H9 (cell line): ENCODE data around the gene VSTM2L. TPM values are rescaled to one million over a fixed set of nuclear protein-coding genes. Genes with fewer than 3 reads are reported as not detected.

Experiments
- DNase-seq: peaks from one replicate; pipeline ENCODE4 v3.0.0-alpha.2; 2017
- H2AFZ ChIP-seq: one replicate; pipeline ENCODE4 v1.6.1; 2013; ENCODE audit warnings: mild to moderate bottlenecking, low read length, control low read depth, moderate library complexity
- H2AK5ac ChIP-seq: 2 replicates; pipeline ENCODE4 v1.6.1; 2013; ENCODE audit warnings: low read length, control low read depth, mixed read lengths; ENCODE audit not compliant: insufficient read length
- H2BK120ac ChIP-seq: one replicate; pipeline ENCODE4 v1.6.1; 2013; ENCODE audit warnings: low read depth, mild to moderate bottlenecking, low read length, control low read depth, inconsistent platforms; ENCODE audit not compliant: poor library complexity, severe bottlenecking
- H2BK12ac ChIP-seq: 2 replicates; pipeline ENCODE4 v1.6.1; 2013; ENCODE audit warnings: low read length, control low read depth, mixed read lengths, low read depth; ENCODE audit not compliant: insufficient read length
- H2BK15ac ChIP-seq: 2 replicates; pipeline ENCODE4 v1.6.1; 2013; ENCODE audit warnings: low read depth, low read length, control low read depth
- H2BK20ac ChIP-seq: one replicate; pipeline ENCODE4 v1.6.1; 2013; ENCODE audit warnings: low read depth, mild to moderate bottlenecking, low read length, control low read depth, inconsistent platforms; ENCODE audit not compliant: poor library complexity, severe bottlenecking
- H2BK5ac ChIP-seq: 2 replicates; pipeline ENCODE4 v1.6.1; 2013; ENCODE audit warnings: low read length, control low read depth, mixed read lengths; ENCODE audit not compliant: insufficient read length
- H3K14ac ChIP-seq: 2 replicates; pipeline ENCODE4 v1.6.1; 2013; ENCODE audit warnings: low read length, control low read depth; ENCODE audit not compliant: insufficient read depth
- H3K18ac ChIP-seq: 2 replicates; pipeline ENCODE4 v1.6.1; 2013; ENCODE audit warnings: low read depth, mild to moderate bottlenecking, mixed read lengths, low read length, control low read depth; ENCODE audit not compliant: insufficient read length
- H3K23ac ChIP-seq: 2 replicates; pipeline ENCODE4 v1.6.1; 2013; ENCODE audit warnings: low read length, control low read depth, mixed read lengths, low read depth; ENCODE audit not compliant: insufficient read length
- H3K23me2 ChIP-seq: 2 replicates; pipeline ENCODE4 v1.6.1; 2013; ENCODE audit warnings: low read depth, mild to moderate bottlenecking, mixed read lengths, low read length, control low read depth; ENCODE audit not compliant: insufficient read length, poor library complexity, severe bottlenecking
- H3K27ac ChIP-seq: 2 replicates; pipeline ENCODE4 v1.5.1; 2013; ENCODE audit warnings: low read length, control low read depth, mixed read lengths, low read depth; ENCODE audit not compliant: insufficient read length
- H3K27me3 ChIP-seq: 2 replicates; pipeline ENCODE4 v1.6.1; 2013; ENCODE audit warnings: low read length, control low read depth, inconsistent platforms; ENCODE audit not compliant: insufficient read depth
- H3K4ac ChIP-seq: 2 replicates; pipeline ENCODE4 v1.6.1; 2013; ENCODE audit warnings: low read depth, mild to moderate bottlenecking, control low read depth, inconsistent platforms, low read length, moderate library complexity
- H3K4me1 ChIP-seq: 2 replicates; pipeline ENCODE4 v1.6.1; 2013; ENCODE audit warnings: low read length, control low read depth, inconsistent platforms; ENCODE audit not compliant: insufficient read depth
- H3K4me2 ChIP-seq: 2 replicates; pipeline ENCODE4 v1.6.1; 2013; ENCODE audit warnings: low read length, control low read depth, mixed read lengths; ENCODE audit not compliant: insufficient read length, insufficient read depth
- H3K56ac ChIP-seq: 2 replicates; pipeline ENCODE4 v1.6.1; 2013; ENCODE audit warnings: low read depth, mild to moderate bottlenecking, mixed read lengths, low read length, control low read depth; ENCODE audit not compliant: insufficient read length
- H3K79me1 ChIP-seq: 2 replicates; pipeline ENCODE4 v1.6.1; 2013; ENCODE audit warnings: low read depth, mild to moderate bottlenecking, moderate library complexity, low read length, control low read depth, inconsistent platforms; ENCODE audit not compliant: insufficient read depth, poor library complexity, severe bottlenecking
- H3K79me2 ChIP-seq: 2 replicates; pipeline ENCODE4 v1.6.1; 2013; ENCODE audit warnings: low read length, control low read depth, inconsistent platforms; ENCODE audit not compliant: insufficient read depth
- H3K9ac ChIP-seq: 2 replicates; pipeline ENCODE4 v1.6.1; 2013; ENCODE audit warnings: low read length, control low read depth, mixed read lengths; ENCODE audit not compliant: insufficient read length; ENCODE audit errors: extremely low read depth
- H3K9me3 ChIP-seq: one replicate; pipeline ENCODE4 v1.6.1; 2013; ENCODE audit warnings: low read depth, low read length, inconsistent platforms; ENCODE audit not compliant: control insufficient read depth
- H3T11ph ChIP-seq: one replicate; pipeline ENCODE4 v1.6.1; 2013; ENCODE audit warnings: mild to moderate bottlenecking, low read length, control low read depth, inconsistent platforms
- H4K20me1 ChIP-seq: one replicate; pipeline ENCODE4 v1.6.1; 2013; ENCODE audit not compliant: control insufficient read depth, insufficient read length, insufficient read depth
- H4K5ac ChIP-seq: 2 replicates; pipeline ENCODE4 v1.6.1; 2013; ENCODE audit warnings: low read depth, mild to moderate bottlenecking, mixed read lengths, low read length, control low read depth; ENCODE audit not compliant: insufficient read length
- H4K8ac ChIP-seq: replicated peaks from 2 replicates; pipeline ENCODE4 v1.6.1; 2013; ENCODE audit warnings: low read length, control low read depth, mixed read lengths, low read depth; ENCODE audit not compliant: insufficient read length
- H4K91ac ChIP-seq: 2 replicates; pipeline ENCODE4 v1.6.1; 2013; ENCODE audit warnings: low read depth, mild to moderate bottlenecking, moderate library complexity, mixed read lengths, low read length, control low read depth; ENCODE audit not compliant: insufficient read length
- H3K27ac Mint-ChIP-seq, 3 experiments: 2 replicates in 2 of 3; 3 replicates in 1 of 3; pipeline ENCODE4 v1.8.0; 2020 to 2021; ENCODE audit warnings: mixed read lengths in 3 of 3, mild to moderate bottlenecking in 1 of 3, moderate library complexity in 1 of 3
- H3K27me3 Mint-ChIP-seq: 2 replicates; pipeline ENCODE4 v1.8.0; 2021; ENCODE audit warnings: low read depth, mild to moderate bottlenecking, moderate library complexity, mixed read lengths
- H3K36me3 Mint-ChIP-seq, 3 experiments: 2 replicates in 2 of 3; 3 replicates in 1 of 3; pipeline ENCODE4 v1.8.0; 2020 to 2021; ENCODE audit warnings: low read depth in 3 of 3, mixed read lengths in 3 of 3; ENCODE audit not compliant: insufficient read depth in 1 of 3
- H3K4me1 Mint-ChIP-seq, 2 experiments: 2 replicates each; pipeline ENCODE4 v1.8.0; 2020; ENCODE audit warnings: mixed read lengths in 2 of 2
- H3K4me3 Mint-ChIP-seq, 2 experiments: 2 replicates in 1 of 2; 3 replicates in 1 of 2; pipeline ENCODE4 v1.8.0; 2020 to 2021; ENCODE audit warnings: mild to moderate bottlenecking in 2 of 2, mixed read lengths in 2 of 2, moderate library complexity in 1 of 2
- H3K9me3 Mint-ChIP-seq, 2 experiments: 2 replicates in 1 of 2; 3 replicates in 1 of 2; pipeline ENCODE4 v1.8.0; 2020; ENCODE audit warnings: mild to moderate bottlenecking in 2 of 2, mixed read lengths in 2 of 2, moderate library complexity in 1 of 2
- CTCF ChIP-seq: fragments of 200-600 bp; sonication (generic); conservative IDR thresholded peaks from 3 replicates; pipeline ENCODE4 v1.8.0; 2021; ENCODE audit warnings: antibody characterized with exemption, mild to moderate bottlenecking
- WGBS: extraction: QIAGEN DNeasy Blood & Tissue Kit; methylation state at CpG from one replicate; pipeline ENCODE4 v1.1.7; 2013; ENCODE audit warnings: missing lambda C conversion rate, low lambda C conversion rate, mixed read lengths; ENCODE audit not compliant: insufficient read length; ENCODE audit errors: extremely low coverage; 5-methylcytosine and 5-hydroxymethylcytosine counted together
- total RNA-seq: library from RNA; stranded (reverse); gene quantifications from 2 replicates; pipeline ENCODE4 v1.2.1, GENCODE V29; 2021

VSTM2L gene
- total RNA-seq, 1 experiment from 2014 or later: 2.1 TPM

- H3K27ac Mint-ChIP-seq: no peak overlapping the region
- Histone ChIP-seq H3K23ac (no peak overlapping the region), H3K79me1 (no peaks in the 10 kb centered on the region), H3K79me2 (no peaks in the 10 kb centered on the region), H3K4me2 (peak overlapping the region; percentile 32), H3K27ac (no peak overlapping the region), H3T11ph (no peak overlapping the region), H3K4ac (no peak overlapping the region), H3K4me1 (no peaks in the 10 kb centered on the region), H2BK5ac (no peak overlapping the region), H4K91ac (no peak overlapping the region), H3K56ac (no peak overlapping the region), H2AK5ac (no peak overlapping the region), H3K9me3 (no peaks in the 10 kb centered on the region), H4K20me1 (no peaks in the 10 kb centered on the region), H3K23me2 (peaks cover 3% of the 10 kb centered on the region), H3K18ac (no peak overlapping the region), H2AFZ (no peak overlapping the region), H3K14ac (no peak overlapping the region), H4K5ac (no peak overlapping the region), H2BK12ac (no peak overlapping the region), H2BK120ac (no peak overlapping the region), H3K27me3 (no peaks in the 10 kb centered on the region), H2BK20ac (no peak overlapping the region), H4K8ac (no peak overlapping the region), H2BK15ac (no peak overlapping the region), H3K9ac (no peak overlapping the region)
- H3K9me3 Mint-ChIP-seq: peaks cover 0 to 4% of the 10 kb centered on the region in 2 experiments; a peak in 1 of 5 replicates
- peaks cover 32 to 45% of the 10 kb centered on the region in 2 experiments for H3K4me1 Mint-ChIP-seq
- TF ChIP-seq CTCF: peak; percentile 69
- no CpG with 5 or more reads among the region's 38 CpGs for WGBS
- DNase-seq: peak; percentile 71
- no peaks in the 10 kb centered on the region; a peak in 1 of 7 replicates for H3K36me3 Mint-ChIP-seq
- H3K4me3 Mint-ChIP-seq: peak overlapping the region; percentile 64 to 89
- peaks cover 41% of the 10 kb centered on the region for H3K27me3 Mint-ChIP-seq
These were observed 1.0 kb upstream of the VSTM2L start for GRCh38 chr20:37901654-37902503.
